HL-60 (cell line): ENCODE measurements around the gene TEAD4.

Experiments
- CTCF ChIP-seq: IDR thresholded peaks from one replicate; pipeline ENCODE4 v1.5.1; 2011; ENCODE audit warnings: low read length, control low read depth, inconsistent platforms; ENCODE audit not compliant: insufficient read depth
- GABPA ChIP-seq: IDR thresholded peaks from 2 replicates; pipeline ENCODE4 v1.6.1; 2012; ENCODE audit warnings: low read depth
- REST ChIP-seq: IDR thresholded peaks from 2 replicates; pipeline ENCODE4 v1.6.1; 2012; ENCODE audit warnings: low read depth; ENCODE audit not compliant: insufficient replicate concordance
- SPI1 ChIP-seq: IDR thresholded peaks from 2 replicates; pipeline ENCODE4 v1.6.1; 2012; ENCODE audit warnings: low read depth, mild to moderate bottlenecking, borderline replicate concordance

GRCh38 chr12:3005736-3006135 is 46.5 kb downstream of the TEAD4 start:
- TF ChIP-seq CTCF (no peak), SPI1 (no peak), GABPA (no peak), REST (no peak)
